Esophagus squamous epithelium (tissue), 4 donors: ENCODE data around the gene RELN.

Source experiments
- POLR2A ChIP-seq, 4 donors: fragments of 450-650 bp; IDR thresholded peaks; one replicate each; pipeline ENCODE4 v1.6.1; 2017; ENCODE audit warnings: antibody characterized with exemption in 4 of 4, mild to moderate bottlenecking in 4 of 4, moderate library complexity in 3 of 4
- TF ChIP-seq, protein P1 (sequence below), 6 experiments: fragments of 450-650 bp in 4 of 6; fragments of 200-600 bp in 2 of 6; sonication (generic) in 2 of 6; IDR thresholded peaks; one replicate each; pipeline ENCODE4 v1.5.1; 2016 to 2019; ENCODE audit warnings: antibody characterized with exemption in 6 of 6, mild to moderate bottlenecking in 4 of 6, moderate library complexity in 4 of 6

DNA sequence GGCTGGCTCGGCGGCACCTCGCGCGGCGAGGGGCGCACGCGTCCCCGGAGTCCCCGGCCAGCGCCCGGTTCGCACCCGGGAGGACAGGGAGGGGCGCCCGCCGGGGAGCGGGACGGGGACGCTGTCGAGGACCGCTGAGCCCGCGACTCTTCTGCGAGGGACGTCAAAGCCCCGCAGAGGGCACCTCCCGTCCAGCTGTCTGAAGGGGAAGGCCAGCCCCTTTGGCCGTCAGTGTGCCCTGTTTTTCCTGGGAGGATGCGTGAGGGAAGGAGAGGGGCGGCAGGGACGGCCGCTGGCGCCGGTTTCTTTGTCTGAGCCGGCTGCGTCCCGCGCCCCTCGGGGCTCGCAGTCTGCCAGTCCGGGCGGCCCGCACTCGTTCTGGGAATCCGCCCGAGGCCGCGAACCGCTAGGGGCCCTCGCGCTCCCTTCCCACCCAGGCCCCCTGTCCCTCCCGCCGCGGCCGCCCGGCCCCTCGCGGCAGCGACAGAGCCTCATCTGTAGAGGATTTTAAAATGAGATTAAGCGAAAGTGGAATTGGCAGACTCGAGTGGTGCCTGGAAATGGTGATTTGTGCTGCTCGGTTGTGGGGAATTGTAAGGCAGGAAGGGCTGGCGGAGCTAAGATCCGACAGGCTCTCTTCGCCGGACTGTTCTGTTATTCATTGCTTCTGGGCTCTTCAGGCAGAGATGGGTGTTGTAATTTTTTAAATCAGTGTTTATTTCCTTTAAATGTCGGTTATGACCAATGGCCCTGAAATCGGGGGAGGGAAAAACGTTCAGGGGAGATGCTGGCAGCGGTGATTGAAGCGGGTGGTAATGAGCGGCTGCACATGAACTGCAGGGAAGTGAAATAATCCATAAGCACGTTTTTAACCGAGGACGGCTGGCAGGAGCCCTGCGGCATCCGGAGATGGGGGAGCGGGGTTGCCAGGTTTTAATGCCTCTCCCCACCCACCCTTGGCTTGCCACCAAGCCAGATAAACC, 618 bp upstream of the RELN start:
- TF ChIP-seq POLR2A (IDR thresholded peaks at IDR 0.05) = no peak
- TF ChIP-seq, protein P1, sequence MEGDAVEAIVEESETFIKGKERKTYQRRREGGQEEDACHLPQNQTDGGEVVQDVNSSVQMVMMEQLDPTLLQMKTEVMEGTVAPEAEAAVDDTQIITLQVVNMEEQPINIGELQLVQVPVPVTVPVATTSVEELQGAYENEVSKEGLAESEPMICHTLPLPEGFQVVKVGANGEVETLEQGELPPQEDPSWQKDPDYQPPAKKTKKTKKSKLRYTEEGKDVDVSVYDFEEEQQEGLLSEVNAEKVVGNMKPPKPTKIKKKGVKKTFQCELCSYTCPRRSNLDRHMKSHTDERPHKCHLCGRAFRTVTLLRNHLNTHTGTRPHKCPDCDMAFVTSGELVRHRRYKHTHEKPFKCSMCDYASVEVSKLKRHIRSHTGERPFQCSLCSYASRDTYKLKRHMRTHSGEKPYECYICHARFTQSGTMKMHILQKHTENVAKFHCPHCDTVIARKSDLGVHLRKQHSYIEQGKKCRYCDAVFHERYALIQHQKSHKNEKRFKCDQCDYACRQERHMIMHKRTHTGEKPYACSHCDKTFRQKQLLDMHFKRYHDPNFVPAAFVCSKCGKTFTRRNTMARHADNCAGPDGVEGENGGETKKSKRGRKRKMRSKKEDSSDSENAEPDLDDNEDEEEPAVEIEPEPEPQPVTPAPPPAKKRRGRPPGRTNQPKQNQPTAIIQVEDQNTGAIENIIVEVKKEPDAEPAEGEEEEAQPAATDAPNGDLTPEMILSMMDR (IDR thresholded peaks at IDR 0.05) = no peak
